Smooth muscle cell (in vitro differentiated cells): ENCODE measurements around the gene TMA16. TPM values are rescaled to one million over a fixed set of nuclear protein-coding genes. Genes with fewer than 3 reads are reported as not detected.

ENCODE experiments used
- DNase-seq: peaks from one replicate; lab custom pipeline; 2025; ENCODE audit not compliant: unreplicated experiment; lab: John Stamatoyannopoulos, UW
- H2AFZ ChIP-seq: fragments of 200-600 bp; sonication (generic); 2 replicates; pipeline ENCODE4 v1.6.0; 2016; ENCODE audit warnings: antibody characterized with exemption, low read depth, mild to moderate bottlenecking
- H3F3A ChIP-seq: fragments of 200-600 bp; sonication (generic); 2 replicates; pipeline ENCODE4 v1.6.0; 2017; ENCODE audit warnings: antibody characterized with exemption, low read depth
- H3K27ac ChIP-seq: fragments of 200-600 bp; sonication (generic); 2 replicates; pipeline ENCODE4 v1.5.1; 2016; ENCODE audit warnings: low read depth, mild to moderate bottlenecking
- H3K27me3 ChIP-seq: fragments of 200-600 bp; sonication (generic); 2 replicates; pipeline ENCODE4 v1.6.1; 2016; ENCODE audit warnings: low read depth, mild to moderate bottlenecking
- H3K36me3 ChIP-seq: fragments of 200-600 bp; sonication (generic); 2 replicates; pipeline ENCODE4 v1.5.1; 2016; ENCODE audit warnings: low read depth
- H3K4me1 ChIP-seq: fragments of 200-600 bp; sonication (generic); 2 replicates; pipeline ENCODE4 v1.5.1; 2016; ENCODE audit warnings: low read depth
- H3K4me2 ChIP-seq: fragments of 200-600 bp; sonication (generic); 2 replicates; pipeline ENCODE4 v1.6.0; 2016; ENCODE audit warnings: mild to moderate bottlenecking
- H3K4me3 ChIP-seq: fragments of 200-600 bp; sonication (generic); 2 replicates; pipeline ENCODE4 v1.5.1; 2016; ENCODE audit warnings: mild to moderate bottlenecking
- H3K79me2 ChIP-seq: fragments of 200-600 bp; sonication (generic); 2 replicates; pipeline ENCODE4 v1.6.0; 2016; ENCODE audit warnings: low read depth, mild to moderate bottlenecking
- H3K9ac ChIP-seq: fragments of 200-600 bp; sonication (generic); 2 replicates; pipeline ENCODE4 v1.6.0; 2016; ENCODE audit warnings: low read depth
- H3K9me3 ChIP-seq: fragments of 200-600 bp; sonication (generic); replicated peaks from 2 replicates; pipeline ENCODE4 v1.5.1; 2016; ENCODE audit warnings: low read depth
- H4K20me1 ChIP-seq: fragments of 200-600 bp; sonication (generic); 2 replicates; pipeline ENCODE4 v1.6.0; 2016; ENCODE audit warnings: low read depth
- WGBS: methylation state at CpG from one replicate; pipeline ENCODE4 v1.1.7; 2016; ENCODE audit warnings: low lambda C conversion rate; 5-methylcytosine and 5-hydroxymethylcytosine counted together
- polyA plus RNA-seq: library from polyadenylated mRNA; unstranded; fragments of >200 nt; fragmentation: Nextera tagmentation; extraction: Ambion mirVana; gene quantifications from 2 replicates; pipeline ENCODE4 v1.2.1, GENCODE V29; 2016
- total RNA-seq: library from RNA; depleted of rRNA; stranded (reverse); fragments of >200 nt; gene quantifications from 2 replicates; pipeline ENCODE4 v1.2.3, GENCODE V29; 2014
- TF ChIP-seq, protein P1 (sequence below): fragments of 200-600 bp; sonication (generic); IDR thresholded peaks from 2 replicates; pipeline ENCODE4 v1.5.1; 2017; ENCODE audit warnings: borderline replicate concordance, mild to moderate bottlenecking, antibody characterized with exemption; ENCODE audit not compliant: insufficient read depth, poor library complexity, severe bottlenecking

The TMA16 gene
- total and polyA plus RNA-seq, 2 experiments from 2014 or later, result 20.6 to 26.9 TPM

DNA sequence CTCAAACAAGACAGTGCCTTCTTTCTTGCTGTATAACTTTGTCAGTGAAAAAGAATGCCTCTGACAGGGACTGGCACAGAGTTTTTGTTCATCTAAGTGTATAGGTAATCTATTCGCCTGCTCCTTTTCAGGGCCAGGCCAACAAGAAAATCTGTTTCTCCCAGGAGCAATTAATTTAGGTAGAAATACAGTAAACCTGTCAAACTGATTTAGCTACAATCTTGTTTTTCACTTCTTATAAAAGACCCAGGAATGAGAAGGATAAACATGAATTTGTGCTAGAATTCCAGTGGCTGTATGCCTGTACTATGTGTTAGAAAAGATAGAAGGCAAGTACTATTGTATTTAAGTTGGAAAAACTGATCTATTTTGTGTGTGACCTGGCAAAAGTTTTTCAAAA, 6.1 kb downstream of the TMA16 start:
- Histone ChIP-seq H3K79me2 (peaks cover 99% of the 10 kb centered on the region), H3K9me3 (no peaks in the 10 kb centered on the region), H4K20me1 (peaks cover 45% of the 10 kb centered on the region), H3K4me3 (no peak overlapping the region), H3K9ac (no peak overlapping the region), H2AFZ (no peak overlapping the region), H3K36me3 (no peaks in the 10 kb centered on the region), H3K27me3 (no peaks in the 10 kb centered on the region), H3K4me1 (peaks cover 11% of the 10 kb centered on the region), H3K27ac (no peak overlapping the region), H3K4me2 (no peak overlapping the region), H3F3A (no peaks in the 10 kb centered on the region)
- 96% methylated on average over 1 of the region's 1 CpG for WGBS
- TF ChIP-seq, protein P1, sequence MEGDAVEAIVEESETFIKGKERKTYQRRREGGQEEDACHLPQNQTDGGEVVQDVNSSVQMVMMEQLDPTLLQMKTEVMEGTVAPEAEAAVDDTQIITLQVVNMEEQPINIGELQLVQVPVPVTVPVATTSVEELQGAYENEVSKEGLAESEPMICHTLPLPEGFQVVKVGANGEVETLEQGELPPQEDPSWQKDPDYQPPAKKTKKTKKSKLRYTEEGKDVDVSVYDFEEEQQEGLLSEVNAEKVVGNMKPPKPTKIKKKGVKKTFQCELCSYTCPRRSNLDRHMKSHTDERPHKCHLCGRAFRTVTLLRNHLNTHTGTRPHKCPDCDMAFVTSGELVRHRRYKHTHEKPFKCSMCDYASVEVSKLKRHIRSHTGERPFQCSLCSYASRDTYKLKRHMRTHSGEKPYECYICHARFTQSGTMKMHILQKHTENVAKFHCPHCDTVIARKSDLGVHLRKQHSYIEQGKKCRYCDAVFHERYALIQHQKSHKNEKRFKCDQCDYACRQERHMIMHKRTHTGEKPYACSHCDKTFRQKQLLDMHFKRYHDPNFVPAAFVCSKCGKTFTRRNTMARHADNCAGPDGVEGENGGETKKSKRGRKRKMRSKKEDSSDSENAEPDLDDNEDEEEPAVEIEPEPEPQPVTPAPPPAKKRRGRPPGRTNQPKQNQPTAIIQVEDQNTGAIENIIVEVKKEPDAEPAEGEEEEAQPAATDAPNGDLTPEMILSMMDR, result no peak
- no peak for DNase-seq

DNA sequence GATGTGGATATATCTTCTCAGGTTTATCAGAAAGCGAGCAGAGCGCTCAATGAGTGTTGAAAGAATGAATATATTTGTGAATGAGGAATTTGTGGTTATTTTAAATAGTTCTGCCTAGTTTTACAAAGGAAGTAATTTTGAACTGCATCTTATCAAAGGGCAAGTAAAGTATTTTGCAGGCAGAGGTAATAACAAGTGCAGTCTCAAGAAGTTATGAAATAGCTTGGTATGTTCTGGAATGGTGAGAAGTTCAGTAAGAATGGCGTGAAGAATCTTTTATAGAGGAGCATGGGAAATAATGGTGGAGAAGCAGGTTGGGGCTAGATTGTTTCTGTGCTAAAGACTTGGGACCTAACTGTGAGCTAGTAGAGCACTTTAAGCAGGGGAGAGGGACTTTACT, 10.9 kb downstream of the TMA16 start:
- Histone ChIP-seq H3K4me2 (no peak overlapping the region), H3F3A (no peaks in the 10 kb centered on the region), H3K27ac (no peak overlapping the region), H3K36me3 (no peaks in the 10 kb centered on the region), H3K79me2 (peaks cover 80% of the 10 kb centered on the region), H4K20me1 (peaks cover 77% of the 10 kb centered on the region), H3K4me3 (no peak overlapping the region), H3K9me3 (no peaks in the 10 kb centered on the region), H3K27me3 (no peaks in the 10 kb centered on the region), H3K4me1 (no peaks in the 10 kb centered on the region), H2AFZ (no peak overlapping the region), H3K9ac (no peak overlapping the region)
- DNase-seq, result no peak
- WGBS, result 97% methylated on average over 3 of the region's 3 CpGs
- TF ChIP-seq, protein P1, result no peak

DNA sequence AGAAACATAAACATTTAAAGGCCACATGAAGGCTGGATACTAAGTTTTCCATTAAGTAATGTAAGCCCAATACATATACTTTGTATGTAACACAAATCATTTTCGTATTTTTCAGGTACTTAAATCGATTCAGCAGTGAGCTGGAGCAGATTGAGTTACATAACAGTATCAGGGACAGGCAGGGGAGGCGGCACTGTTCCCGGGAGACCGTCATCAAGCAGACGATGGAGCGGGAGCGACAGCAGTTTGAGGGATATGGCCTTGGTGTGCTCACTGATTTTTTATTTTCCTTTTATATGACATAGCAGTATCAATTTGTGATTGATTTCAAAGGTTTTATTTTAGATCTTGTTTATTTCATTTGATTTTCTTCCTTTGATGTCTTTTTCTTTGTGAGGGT, 20.7 kb downstream of the TMA16 start:
- Histone ChIP-seq H4K20me1 (peaks cover 15% of the 10 kb centered on the region), H3K4me3 (no peak overlapping the region), H3K9me3 (no peaks in the 10 kb centered on the region), H3K27ac (no peak overlapping the region), H3F3A (no peaks in the 10 kb centered on the region), H3K9ac (no peak overlapping the region), H2AFZ (no peak overlapping the region), H3K27me3 (no peaks in the 10 kb centered on the region), H3K36me3 (peaks cover 28% of the 10 kb centered on the region), H3K79me2 (peaks cover 13% of the 10 kb centered on the region), H3K4me2 (no peak overlapping the region), H3K4me1 (no peaks in the 10 kb centered on the region)
- TF ChIP-seq, protein P1, result no peak
- 98% methylated on average over 8 of the region's 8 CpGs for WGBS
- DNase-seq, result no peak

DNA sequence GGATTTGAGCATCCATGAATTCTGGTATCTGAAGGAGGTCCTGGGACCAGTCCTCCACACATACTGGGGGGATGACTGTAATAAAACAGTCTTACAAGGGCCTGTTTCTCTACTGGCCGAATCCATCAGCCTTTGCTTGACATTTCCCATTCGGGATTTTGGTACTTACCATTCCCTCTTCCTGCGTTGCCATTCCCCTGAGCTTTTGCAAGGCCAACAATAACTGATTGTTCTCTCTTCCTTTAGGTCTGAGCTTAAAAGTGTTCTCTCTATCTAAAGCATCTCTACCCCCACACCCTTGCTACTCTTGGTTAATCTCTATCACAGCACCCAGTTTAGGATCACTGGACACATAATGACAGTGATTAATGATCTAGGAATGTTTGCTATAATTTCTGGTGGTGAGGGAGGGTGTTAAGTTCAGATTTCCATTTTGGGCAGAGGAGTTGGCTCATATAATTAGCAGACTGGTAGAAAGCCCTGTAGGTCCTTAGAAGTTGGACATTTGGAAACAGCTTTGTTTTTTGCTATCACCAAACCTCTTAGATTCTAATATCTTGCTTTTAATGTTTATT, 29.4 kb downstream of the TMA16 start:
- Histone ChIP-seq H3K36me3 (peaks cover 14% of the 10 kb centered on the region), H3K4me1 (no peaks in the 10 kb centered on the region), H3K79me2 (no peaks in the 10 kb centered on the region), H2AFZ (no peak overlapping the region), H3K9ac (no peak overlapping the region), H3K4me3 (no peak overlapping the region), H3F3A (no peaks in the 10 kb centered on the region), H3K9me3 (no peaks in the 10 kb centered on the region), H3K27ac (no peak overlapping the region), H3K27me3 (no peaks in the 10 kb centered on the region), H4K20me1 (no peaks in the 10 kb centered on the region), H3K4me2 (no peak overlapping the region)
- TF ChIP-seq, protein P1, result no peak
- WGBS, result 33% methylated on average over 3 of the region's 3 CpGs
- DNase-seq, result no peak
